ENCODE measurements around the gene OR4K15.

GRCh38 chr14:19974844-19975243 is 547 bp upstream of the OR4K15 start:
- TF ChIP-seq CTCF (IDR thresholded peaks at IDR 0.05; ENCODE audit: insufficient read depth, low read depth, low read length) (no peak), EZH2 (IDR thresholded peaks at IDR 0.05; ENCODE audit: insufficient read depth, low read length) (no peak)

All from astrocyte (in vitro differentiated cells and primary cell).